DOHH2 (cell line): ENCODE data around the gene PCDH9.

Experiments used
- H3F3A ChIP-seq: fragments of 200-600 bp; sonication (generic), shearing (Covaris generic); 2 replicates; pipeline ENCODE4 v1.6.0; 2016; ENCODE audit warnings: antibody characterized with exemption, mild to moderate bottlenecking; ENCODE audit not compliant: control insufficient read depth, insufficient read depth
- H3K27ac ChIP-seq: fragments of 200-600 bp; sonication (generic); 2 replicates; pipeline ENCODE4 v1.5.1; 2014; ENCODE audit warnings: low read depth, mild to moderate bottlenecking, low read length, moderate library complexity
- H3K27me3 ChIP-seq: fragments of 200-600 bp; sonication (generic); 2 replicates; pipeline ENCODE4 v1.6.1; 2014; ENCODE audit warnings: mild to moderate bottlenecking, low read length, mixed read lengths; ENCODE audit not compliant: control insufficient read depth
- H3K36me3 ChIP-seq: fragments of 200-600 bp; sonication (generic); 2 replicates; pipeline ENCODE4 v1.6.1; 2014; ENCODE audit warnings: mild to moderate bottlenecking, low read length, moderate library complexity, mixed read lengths; ENCODE audit not compliant: control insufficient read depth
- H3K4me1 ChIP-seq: fragments of 200-600 bp; sonication (generic); 2 replicates; pipeline ENCODE4 v1.6.1; 2014; ENCODE audit warnings: mild to moderate bottlenecking, low read length, mixed read lengths; ENCODE audit not compliant: control insufficient read depth
- H3K4me2 ChIP-seq: fragments of 200-600 bp; sonication (generic); 2 replicates; pipeline ENCODE4 v1.6.0; 2014; ENCODE audit warnings: mild to moderate bottlenecking, low read length, moderate library complexity
- H3K4me3 ChIP-seq: fragments of 200-600 bp; sonication (generic); 2 replicates; pipeline ENCODE4 v1.5.1; 2014; ENCODE audit warnings: mild to moderate bottlenecking, low read length, mixed read lengths
- H3K79me2 ChIP-seq: fragments of 200-600 bp; sonication (generic); 2 replicates; pipeline ENCODE4 v1.6.1; 2014; ENCODE audit warnings: mild to moderate bottlenecking, low read length, mixed read lengths; ENCODE audit not compliant: control insufficient read depth
- H3K9me2 ChIP-seq: fragments of 200-600 bp; sonication (generic); replicated peaks from 2 replicates; pipeline ENCODE4 v1.6.1; 2014; ENCODE audit warnings: mild to moderate bottlenecking, low read length, mixed read lengths; ENCODE audit not compliant: control insufficient read depth
- H3K9me3 ChIP-seq: fragments of 200-600 bp; sonication (generic); 2 replicates; pipeline ENCODE4 v1.6.1; 2014; ENCODE audit warnings: antibody characterized with exemption, low read length, mixed read lengths; ENCODE audit not compliant: control insufficient read depth, insufficient read depth
- H4K20me1 ChIP-seq: fragments of 200-600 bp; sonication (generic); 2 replicates; pipeline ENCODE4 v1.6.0; 2014; ENCODE audit warnings: low read depth, mild to moderate bottlenecking, antibody characterized with exemption, low read length, moderate library complexity; ENCODE audit not compliant: control insufficient read depth, insufficient read depth
- EZH2phosphoT487 ChIP-seq: fragments of 200-600 bp; sonication (generic); IDR thresholded peaks from 2 replicates; pipeline ENCODE4 v1.6.1; 2017; ENCODE audit warnings: borderline replicate concordance, mild to moderate bottlenecking, antibody characterized with exemption, low read length, moderate library complexity, mixed read lengths
- TF ChIP-seq, protein P1 (sequence below): fragments of 200-600 bp; sonication (generic); IDR thresholded peaks from one replicate; pipeline ENCODE4 v1.5.1; 2014; ENCODE audit warnings: antibody characterized with exemption, mild to moderate bottlenecking, low read depth, low read length; ENCODE audit not compliant: poor library complexity, severe bottlenecking

PCDH9 gene

DNA sequence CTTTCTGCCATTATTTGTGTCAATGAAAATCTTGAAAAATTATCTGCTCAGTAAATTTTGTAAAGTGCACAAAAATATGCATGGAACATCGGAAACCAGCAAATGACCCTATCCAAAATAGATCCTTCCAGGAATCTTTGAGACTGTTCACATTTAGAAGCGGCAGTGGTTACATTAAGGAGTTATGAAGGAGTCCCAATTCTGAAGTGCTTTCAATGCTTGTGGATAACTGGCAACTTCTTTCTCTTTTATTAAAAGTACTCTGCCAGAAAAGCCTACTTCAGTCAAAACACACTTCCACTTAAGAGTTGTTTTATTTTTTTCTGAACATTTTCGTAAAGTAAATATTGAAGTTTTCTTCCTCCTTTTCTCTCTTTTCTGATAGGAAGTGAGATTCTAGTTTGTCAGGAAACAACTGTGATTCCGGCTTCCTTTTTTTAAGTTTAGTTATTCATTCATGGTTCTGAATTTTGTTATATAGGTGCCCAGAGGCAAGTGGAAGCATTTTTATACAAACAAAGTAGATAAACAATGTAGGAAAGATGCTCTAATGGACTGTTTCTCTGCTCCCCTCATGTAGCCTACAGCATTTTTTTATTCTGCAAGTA is 83.5 kb downstream of the PCDH9 start:
- H3K4me3 ChIP-seq, result no peak overlapping the region
- H3K36me3 ChIP-seq, result no peaks in the 10 kb centered on the region
- no peak for TF ChIP-seq EZH2phosphoT487
- TF ChIP-seq, protein P1, sequence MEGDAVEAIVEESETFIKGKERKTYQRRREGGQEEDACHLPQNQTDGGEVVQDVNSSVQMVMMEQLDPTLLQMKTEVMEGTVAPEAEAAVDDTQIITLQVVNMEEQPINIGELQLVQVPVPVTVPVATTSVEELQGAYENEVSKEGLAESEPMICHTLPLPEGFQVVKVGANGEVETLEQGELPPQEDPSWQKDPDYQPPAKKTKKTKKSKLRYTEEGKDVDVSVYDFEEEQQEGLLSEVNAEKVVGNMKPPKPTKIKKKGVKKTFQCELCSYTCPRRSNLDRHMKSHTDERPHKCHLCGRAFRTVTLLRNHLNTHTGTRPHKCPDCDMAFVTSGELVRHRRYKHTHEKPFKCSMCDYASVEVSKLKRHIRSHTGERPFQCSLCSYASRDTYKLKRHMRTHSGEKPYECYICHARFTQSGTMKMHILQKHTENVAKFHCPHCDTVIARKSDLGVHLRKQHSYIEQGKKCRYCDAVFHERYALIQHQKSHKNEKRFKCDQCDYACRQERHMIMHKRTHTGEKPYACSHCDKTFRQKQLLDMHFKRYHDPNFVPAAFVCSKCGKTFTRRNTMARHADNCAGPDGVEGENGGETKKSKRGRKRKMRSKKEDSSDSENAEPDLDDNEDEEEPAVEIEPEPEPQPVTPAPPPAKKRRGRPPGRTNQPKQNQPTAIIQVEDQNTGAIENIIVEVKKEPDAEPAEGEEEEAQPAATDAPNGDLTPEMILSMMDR, result no peak
- H4K20me1 ChIP-seq, result no peaks in the 10 kb centered on the region
- H3K27ac ChIP-seq, result no peak overlapping the region
- H3K9me3 ChIP-seq, result no peaks in the 10 kb centered on the region
- no peaks in the 10 kb centered on the region for H3K9me2 ChIP-seq
- no peaks in the 10 kb centered on the region for H3K27me3 ChIP-seq
- no peaks in the 10 kb centered on the region for H3F3A ChIP-seq
- 0 out of 2 replicates have a peak overlapping the region, but pooled peaks have one; percentile 15 for H3K4me2 ChIP-seq
- H3K79me2 ChIP-seq, result no peaks in the 10 kb centered on the region
- H3K4me1 ChIP-seq, result peaks cover 21% of the 10 kb centered on the region

DNA sequence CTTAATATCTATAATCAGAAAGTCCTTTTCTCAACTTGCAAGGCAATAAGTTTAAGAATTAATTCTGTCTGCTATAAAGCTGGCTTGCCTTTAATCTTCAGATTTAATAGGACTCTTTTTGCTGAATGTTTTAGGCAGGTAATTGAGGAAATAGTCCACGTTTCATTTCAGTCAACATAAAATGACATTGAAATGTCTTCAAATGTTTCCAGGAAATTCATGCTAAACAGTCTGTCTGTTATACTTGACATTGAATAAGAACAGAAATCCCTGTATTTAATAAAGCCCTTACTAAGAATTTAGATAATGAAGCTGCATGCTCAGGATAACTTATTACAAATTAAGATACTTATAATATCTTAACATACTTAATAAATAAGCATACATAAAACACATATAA is 84.2 kb downstream of the PCDH9 start:
- Histone ChIP-seq H4K20me1 (no peaks in the 10 kb centered on the region), H3K9me2 (no peaks in the 10 kb centered on the region), H3K27me3 (no peaks in the 10 kb centered on the region), H3K36me3 (no peaks in the 10 kb centered on the region), H3K9me3 (no peaks in the 10 kb centered on the region), H3K4me1 (peaks cover 21% of the 10 kb centered on the region), H3K27ac (no peak overlapping the region), H3K4me2 (no peak overlapping the region), H3F3A (no peaks in the 10 kb centered on the region), H3K4me3 (no peak overlapping the region), H3K79me2 (no peaks in the 10 kb centered on the region)
- TF ChIP-seq, protein P1, result no peak
- TF ChIP-seq EZH2phosphoT487, result no peak

DNA sequence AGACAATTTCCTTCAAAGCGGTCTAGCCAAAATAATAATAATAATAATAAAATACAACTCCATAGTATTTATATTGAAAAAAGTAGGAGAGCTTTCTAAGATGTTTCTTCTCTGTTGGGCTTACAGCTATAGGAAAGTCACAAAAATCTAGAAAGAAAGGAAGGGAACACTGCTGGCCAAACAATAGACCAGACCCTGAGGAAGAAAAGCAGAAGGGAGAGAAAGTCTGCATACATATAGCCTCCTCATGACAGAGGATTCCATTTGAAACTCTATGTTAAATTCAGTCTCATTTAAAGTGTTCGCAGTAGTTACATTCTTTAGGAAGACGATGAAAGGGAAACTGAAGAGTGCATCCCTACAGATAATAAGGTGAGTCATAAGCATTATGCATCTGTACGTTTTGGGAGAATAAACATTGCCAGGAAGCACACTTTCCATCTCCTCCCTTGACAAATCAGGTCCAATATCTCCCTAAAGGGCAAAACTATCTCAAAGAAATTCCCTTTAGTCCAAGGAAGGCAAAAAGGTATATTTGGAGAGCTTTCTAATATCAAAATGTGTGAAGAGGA is 86.5 kb downstream of the PCDH9 start:
- Histone ChIP-seq H3K9me2 (no peaks in the 10 kb centered on the region), H3K79me2 (no peaks in the 10 kb centered on the region), H3K9me3 (no peaks in the 10 kb centered on the region), H3K4me2 (no peak overlapping the region), H3F3A (no peaks in the 10 kb centered on the region), H3K4me1 (peaks cover 21% of the 10 kb centered on the region), H3K27ac (no peak overlapping the region), H3K4me3 (no peak overlapping the region), H4K20me1 (no peaks in the 10 kb centered on the region), H3K36me3 (no peaks in the 10 kb centered on the region), H3K27me3 (no peaks in the 10 kb centered on the region)
- no peak for TF ChIP-seq EZH2phosphoT487
- TF ChIP-seq, protein P1, result no peak
